ENCODE results near the gene MAP1LC3B.

DNA sequence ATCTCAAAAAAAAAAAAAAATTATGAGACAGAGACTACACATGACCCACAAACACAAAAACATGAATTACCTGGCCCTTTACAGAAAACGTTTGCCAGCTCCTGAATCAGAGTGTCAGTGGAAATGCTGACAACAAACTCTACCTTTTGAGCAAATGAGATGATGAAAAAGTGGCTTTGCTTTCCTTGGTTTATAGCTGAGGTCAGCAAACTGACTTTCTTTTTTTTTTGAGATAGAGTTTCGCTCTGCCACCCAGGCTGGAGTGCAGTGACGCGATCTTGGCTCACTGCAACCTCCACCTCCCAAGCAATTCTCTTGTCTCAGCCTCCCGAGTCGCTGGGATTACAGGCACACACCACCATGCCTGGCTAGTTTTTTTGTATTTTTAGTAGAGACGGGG lies 54.3 kb downstream of the MAP1LC3B start:
- TF ChIP-seq, protein P1, sequence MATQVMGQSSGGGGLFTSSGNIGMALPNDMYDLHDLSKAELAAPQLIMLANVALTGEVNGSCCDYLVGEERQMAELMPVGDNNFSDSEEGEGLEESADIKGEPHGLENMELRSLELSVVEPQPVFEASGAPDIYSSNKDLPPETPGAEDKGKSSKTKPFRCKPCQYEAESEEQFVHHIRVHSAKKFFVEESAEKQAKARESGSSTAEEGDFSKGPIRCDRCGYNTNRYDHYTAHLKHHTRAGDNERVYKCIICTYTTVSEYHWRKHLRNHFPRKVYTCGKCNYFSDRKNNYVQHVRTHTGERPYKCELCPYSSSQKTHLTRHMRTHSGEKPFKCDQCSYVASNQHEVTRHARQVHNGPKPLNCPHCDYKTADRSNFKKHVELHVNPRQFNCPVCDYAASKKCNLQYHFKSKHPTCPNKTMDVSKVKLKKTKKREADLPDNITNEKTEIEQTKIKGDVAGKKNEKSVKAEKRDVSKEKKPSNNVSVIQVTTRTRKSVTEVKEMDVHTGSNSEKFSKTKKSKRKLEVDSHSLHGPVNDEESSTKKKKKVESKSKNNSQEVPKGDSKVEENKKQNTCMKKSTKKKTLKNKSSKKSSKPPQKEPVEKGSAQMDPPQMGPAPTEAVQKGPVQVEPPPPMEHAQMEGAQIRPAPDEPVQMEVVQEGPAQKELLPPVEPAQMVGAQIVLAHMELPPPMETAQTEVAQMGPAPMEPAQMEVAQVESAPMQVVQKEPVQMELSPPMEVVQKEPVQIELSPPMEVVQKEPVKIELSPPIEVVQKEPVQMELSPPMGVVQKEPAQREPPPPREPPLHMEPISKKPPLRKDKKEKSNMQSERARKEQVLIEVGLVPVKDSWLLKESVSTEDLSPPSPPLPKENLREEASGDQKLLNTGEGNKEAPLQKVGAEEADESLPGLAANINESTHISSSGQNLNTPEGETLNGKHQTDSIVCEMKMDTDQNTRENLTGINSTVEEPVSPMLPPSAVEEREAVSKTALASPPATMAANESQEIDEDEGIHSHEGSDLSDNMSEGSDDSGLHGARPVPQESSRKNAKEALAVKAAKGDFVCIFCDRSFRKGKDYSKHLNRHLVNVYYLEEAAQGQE (IDR thresholded peaks at IDR 0.05; ENCODE audit: insufficient read depth in 1 of 2, low read depth in 2 of 2, low read length in 2 of 2), result no peak
- no peak for TF ChIP-seq POLR2AphosphoS5 (IDR thresholded peaks at IDR 0.05; ENCODE audit: low read depth, low read length)

Data from PFSK-1 (cell line).